GM06990 (cell line): ENCODE measurements around the gene AS3MT.
"Not testable (repeated sequence)": the region's sequence is repeated elsewhere in the genome, so short reads cannot be mapped to it uniquely, and the experiment has no call there.

Experiments
- DNase-seq: peaks from one replicate; pipeline ENCODE4 v3.0.0-alpha.2; 2011; ENCODE audit not compliant: insufficient read length; ENCODE audit errors: extremely low read depth
- H3K27me3 ChIP-seq: replicated peaks from 2 replicates; pipeline ENCODE4 v1.6.0; 2011; ENCODE audit warnings: low read length; ENCODE audit not compliant: control insufficient read depth, insufficient read depth
- H3K36me3 ChIP-seq: 2 replicates; pipeline ENCODE4 v1.5.1; 2011; ENCODE audit warnings: low read length; ENCODE audit not compliant: control insufficient read depth, insufficient read depth
- H3K4me3 ChIP-seq: replicated peaks from 2 replicates; pipeline ENCODE4 v1.5.1; 2011; ENCODE audit warnings: low read depth, mild to moderate bottlenecking, control low read depth, low read length
- CTCF ChIP-seq: IDR thresholded peaks from 2 replicates; pipeline ENCODE4 v1.5.1; 2011; ENCODE audit warnings: low read length, control low read depth, mild to moderate bottlenecking, inconsistent platforms; ENCODE audit not compliant: insufficient read depth, poor library complexity, severe bottlenecking

AS3MT gene

GRCh38 chr10:102841827-102842345 lies 27.4 kb upstream of the AS3MT start:
- Histone ChIP-seq H3K36me3 (no peaks in the 10 kb centered on the region), H3K4me3 (no peak overlapping the region), H3K27me3 (no peaks in the 10 kb centered on the region)
- TF ChIP-seq CTCF = no peak
- no peak for DNase-seq

- H3K4me3 ChIP-seq, DNase-seq: not testable (repeated sequence)
Observed at GRCh38 chr10:102843139-102843538, 26.1 kb upstream of the AS3MT start.

GRCh38 chr10:102844190-102844776 lies 25.0 kb upstream of the AS3MT start:
- DNase-seq, H3K27me3 ChIP-seq, H3K36me3 ChIP-seq, H3K4me3 ChIP-seq: not testable (repeated sequence)

More at GRCh38 chr10:102843139-102843538, 26.1 kb upstream of the AS3MT start:
- not testable (repeated sequence) for H3K36me3 ChIP-seq, H3K27me3 ChIP-seq

- no peaks in the 10 kb centered on the region for H3K27me3 ChIP-seq
- no peak overlapping the region for H3K4me3 ChIP-seq
- TF ChIP-seq CTCF = no peak
- H3K36me3 ChIP-seq = no peaks in the 10 kb centered on the region
- DNase-seq = no peak
Observed at GRCh38 chr10:102845352-102845902, 23.8 kb upstream of the AS3MT start.

GRCh38 chr10:102850025-102850518 lies 19.2 kb upstream of the AS3MT start:
- Histone ChIP-seq H3K36me3 (no peaks in the 10 kb centered on the region), H3K27me3 (no peaks in the 10 kb centered on the region), H3K4me3 (no peak overlapping the region)
- no peak for DNase-seq
- no peak for TF ChIP-seq CTCF

GRCh38 chr10:102853237-102853636 lies 16.0 kb upstream of the AS3MT start:
- not testable (repeated sequence) for H3K27me3 ChIP-seq, H3K36me3 ChIP-seq, H3K4me3 ChIP-seq, DNase-seq

GRCh38 chr10:102855731-102856436 lies 13.4 kb upstream of the AS3MT start:
- not testable (repeated sequence) for DNase-seq, H3K36me3 ChIP-seq, H3K4me3 ChIP-seq, H3K27me3 ChIP-seq
